Fibroblast of lung (primary cell): ENCODE data around the gene MAL. TPM values are rescaled to one million over a fixed set of nuclear protein-coding genes. Genes with fewer than 3 reads are reported as not detected.

Experiments used
- DNase-seq, 2 donors: peaks; one replicate each; pipeline versions ENCODE4 v3.0.0 to v3.0.0-alpha.2; 2010; ENCODE audit warnings: low read depth in 2 of 2
- H2AFZ ChIP-seq: 2 replicates; pipeline ENCODE4 v1.5.1; 2012; ENCODE audit warnings: low read length, control low read depth, inconsistent platforms
- H3K27ac ChIP-seq: 2 replicates; pipeline ENCODE4 v1.5.1; 2011; ENCODE audit warnings: low read length, control low read depth; ENCODE audit not compliant: insufficient read depth
- H3K27me3 ChIP-seq: 2 replicates; pipeline ENCODE4 v1.5.1; 2011; ENCODE audit warnings: mild to moderate bottlenecking, low read length; ENCODE audit not compliant: control insufficient read depth, insufficient read depth
- H3K36me3 ChIP-seq: 2 replicates; pipeline ENCODE4 v1.5.1; 2011; ENCODE audit warnings: low read length; ENCODE audit not compliant: control insufficient read depth, insufficient read depth
- H3K4me1 ChIP-seq: 2 replicates; pipeline ENCODE4 v1.5.1; 2011; ENCODE audit warnings: low read length; ENCODE audit not compliant: control insufficient read depth, insufficient read depth; ENCODE audit errors: extremely low read depth
- H3K4me2 ChIP-seq: 2 replicates; pipeline ENCODE4 v1.5.1; 2011; ENCODE audit warnings: low read length, control low read depth; ENCODE audit not compliant: insufficient read depth; ENCODE audit errors: extremely low read depth
- H3K4me3 ChIP-seq, 4 experiments: fragments of 200-600 bp in 1 of 4; sonication (generic) in 1 of 4; replicated peaks in 1 of 4; 2 replicates each; pipeline ENCODE4 v1.5.1; 2011 to 2016; ENCODE audit warnings: low read length in 4 of 4, low read depth in 3 of 4, mild to moderate bottlenecking in 3 of 4, control low read depth in 2 of 4, inconsistent platforms in 1 of 4, mixed read lengths in 1 of 4; ENCODE audit not compliant: insufficient read depth in 1 of 4; ENCODE audit errors: control extremely low read depth in 1 of 4
- H3K79me2 ChIP-seq: 2 replicates; pipeline ENCODE4 v1.5.1; 2012; ENCODE audit warnings: mild to moderate bottlenecking, low read length, inconsistent platforms; ENCODE audit not compliant: control insufficient read depth, insufficient read depth
- H3K9ac ChIP-seq: 2 replicates; pipeline ENCODE4 v1.5.1; 2011; ENCODE audit warnings: mild to moderate bottlenecking, low read length, control low read depth; ENCODE audit not compliant: insufficient read depth
- H3K9me3 ChIP-seq: 2 replicates; pipeline ENCODE4 v1.5.1; 2012; ENCODE audit warnings: low read depth, low read length; ENCODE audit not compliant: control insufficient read depth, insufficient read depth
- H4K20me1 ChIP-seq: 2 replicates; pipeline ENCODE4 v1.5.1; 2011; ENCODE audit warnings: low read length; ENCODE audit not compliant: control insufficient read depth, insufficient read depth; ENCODE audit errors: extremely low read depth
- EZH2 ChIP-seq: IDR thresholded peaks from 2 replicates; pipeline ENCODE4 v1.5.1; 2012; ENCODE audit warnings: low read length, control low read depth, mild to moderate bottlenecking; ENCODE audit errors: missing control alignments
- polyA plus RNA-seq, 2 donors: library from polyadenylated mRNA; depleted of rRNA in 1 of 2; stranded (reverse) in 1 of 2; unstranded in 1 of 2; fragments of >200 nt; gene quantifications; 2 replicates each; pipeline ENCODE4 v1.2.1, GENCODE V29; 2011 to 2012; ENCODE audit warnings: missing spikeins in 1 of 2
- total RNA-seq: library from RNA; depleted of rRNA; stranded (reverse); fragments of >200 nt; gene quantifications from 2 replicates; pipeline ENCODE4 v1.2.1, GENCODE V29; 2014
- TF ChIP-seq, protein P1 (sequence below), 2 donors: IDR thresholded peaks in 1 of 2; conservative IDR thresholded peaks in 1 of 2; 1 replicate in 1 of 2; 2 replicates in 1 of 2; pipeline ENCODE4 v1.5.1; 2011 to 2012; ENCODE audit warnings: low read length in 2 of 2, control low read depth in 1 of 2, inconsistent platforms in 1 of 2, low read depth in 1 of 2, mild to moderate bottlenecking in 1 of 2

Gene MAL
- total and polyA plus RNA-seq, 2 donors (not counting 1 experiment from before 2014, with no cell fraction given): not detected

DNA sequence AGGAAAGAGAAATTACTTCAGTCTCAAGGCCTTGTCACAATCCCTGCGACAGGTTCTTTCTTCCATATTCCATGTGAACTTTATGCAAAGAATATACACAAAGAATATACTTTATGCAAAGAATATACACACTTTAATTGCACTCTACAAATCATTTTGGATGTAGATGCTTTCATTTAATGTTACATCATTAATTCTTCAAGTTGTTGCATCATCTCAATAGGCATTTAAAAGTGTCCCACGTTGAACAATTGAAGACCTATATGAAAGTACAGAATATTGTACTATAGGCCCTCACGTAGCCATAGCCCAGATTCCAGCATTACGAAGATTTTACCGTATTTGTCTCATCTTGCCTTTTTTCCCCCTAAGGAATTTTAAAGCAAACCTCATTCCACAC lies 33.1 kb upstream of the MAL start:
- Histone ChIP-seq H3K79me2 (no peaks in the 10 kb centered on the region), H4K20me1 (no peaks in the 10 kb centered on the region), H3K4me1 (no peaks in the 10 kb centered on the region), H3K4me2 (no peak overlapping the region), H2AFZ (no peak overlapping the region), H3K27me3 (peaks cover 3% of the 10 kb centered on the region), H3K9ac (no peak overlapping the region), H3K4me3 (no peak overlapping the region), H3K36me3 (no peaks in the 10 kb centered on the region), H3K9me3 (no peaks in the 10 kb centered on the region), H3K27ac (no peak overlapping the region)
- TF ChIP-seq, protein P1, sequence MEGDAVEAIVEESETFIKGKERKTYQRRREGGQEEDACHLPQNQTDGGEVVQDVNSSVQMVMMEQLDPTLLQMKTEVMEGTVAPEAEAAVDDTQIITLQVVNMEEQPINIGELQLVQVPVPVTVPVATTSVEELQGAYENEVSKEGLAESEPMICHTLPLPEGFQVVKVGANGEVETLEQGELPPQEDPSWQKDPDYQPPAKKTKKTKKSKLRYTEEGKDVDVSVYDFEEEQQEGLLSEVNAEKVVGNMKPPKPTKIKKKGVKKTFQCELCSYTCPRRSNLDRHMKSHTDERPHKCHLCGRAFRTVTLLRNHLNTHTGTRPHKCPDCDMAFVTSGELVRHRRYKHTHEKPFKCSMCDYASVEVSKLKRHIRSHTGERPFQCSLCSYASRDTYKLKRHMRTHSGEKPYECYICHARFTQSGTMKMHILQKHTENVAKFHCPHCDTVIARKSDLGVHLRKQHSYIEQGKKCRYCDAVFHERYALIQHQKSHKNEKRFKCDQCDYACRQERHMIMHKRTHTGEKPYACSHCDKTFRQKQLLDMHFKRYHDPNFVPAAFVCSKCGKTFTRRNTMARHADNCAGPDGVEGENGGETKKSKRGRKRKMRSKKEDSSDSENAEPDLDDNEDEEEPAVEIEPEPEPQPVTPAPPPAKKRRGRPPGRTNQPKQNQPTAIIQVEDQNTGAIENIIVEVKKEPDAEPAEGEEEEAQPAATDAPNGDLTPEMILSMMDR (conservative IDR thresholded peaks at IDR 0.05 in 1 of 2, IDR thresholded peaks at IDR 0.05 in 1 of 2; ENCODE audit: low read depth in 1 of 2, low read length in 2 of 2): no peak
- no peak for TF ChIP-seq EZH2
- no peak for DNase-seq

DNA sequence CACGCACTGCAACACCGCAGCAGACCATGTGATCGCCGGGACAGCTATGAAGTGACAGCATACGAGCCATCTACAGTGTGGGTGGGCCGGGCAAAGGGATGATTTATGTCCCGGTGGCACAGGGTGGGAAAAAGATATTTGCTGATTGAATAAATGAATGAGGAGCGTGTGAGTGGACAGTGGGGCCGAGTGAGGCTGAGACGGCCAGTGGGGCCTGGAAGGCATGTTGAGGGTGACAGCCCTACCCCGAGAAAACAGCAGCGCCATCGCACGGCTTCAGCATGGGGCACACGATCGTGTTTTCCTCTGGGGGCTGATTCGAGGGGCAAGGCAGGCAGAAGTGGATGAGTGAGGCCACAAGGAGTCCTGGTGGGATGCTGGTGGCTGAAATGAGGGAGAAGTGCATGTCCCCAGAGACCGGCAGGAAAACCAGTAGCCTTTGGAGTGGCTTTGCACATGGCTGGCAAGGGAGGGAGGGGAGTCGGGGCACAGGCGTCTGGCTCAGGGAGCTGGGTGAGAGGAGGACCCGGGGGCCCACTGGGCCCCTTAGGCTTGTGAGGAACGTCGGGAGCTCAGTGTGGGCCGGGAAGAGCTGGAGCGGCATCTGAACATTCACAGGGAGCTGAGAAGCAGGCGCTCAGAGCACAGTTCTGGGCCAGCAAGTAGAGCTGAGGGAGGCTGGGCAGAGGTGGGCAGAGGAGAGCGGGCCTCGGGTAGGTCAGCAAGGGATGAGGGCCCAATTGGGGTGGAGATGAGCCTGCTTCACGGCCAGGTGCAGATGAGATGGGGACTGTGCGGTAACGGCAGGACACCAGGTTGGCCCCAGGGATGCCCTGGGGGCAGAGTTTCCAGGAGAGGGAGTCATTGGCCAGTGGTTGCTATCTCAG lies 32.1 kb upstream of the MAL start:
- Histone ChIP-seq H3K79me2 (no peaks in the 10 kb centered on the region), H3K4me2 (no peak overlapping the region), H3K4me3 (no peak overlapping the region), H3K4me1 (no peaks in the 10 kb centered on the region), H3K9me3 (no peaks in the 10 kb centered on the region), H2AFZ (no peak overlapping the region), H3K27me3 (peaks cover 3% of the 10 kb centered on the region), H3K27ac (no peak overlapping the region), H3K9ac (no peak overlapping the region), H4K20me1 (no peaks in the 10 kb centered on the region), H3K36me3 (no peaks in the 10 kb centered on the region)
- DNase-seq: no peak
- no peak for TF ChIP-seq EZH2

DNA sequence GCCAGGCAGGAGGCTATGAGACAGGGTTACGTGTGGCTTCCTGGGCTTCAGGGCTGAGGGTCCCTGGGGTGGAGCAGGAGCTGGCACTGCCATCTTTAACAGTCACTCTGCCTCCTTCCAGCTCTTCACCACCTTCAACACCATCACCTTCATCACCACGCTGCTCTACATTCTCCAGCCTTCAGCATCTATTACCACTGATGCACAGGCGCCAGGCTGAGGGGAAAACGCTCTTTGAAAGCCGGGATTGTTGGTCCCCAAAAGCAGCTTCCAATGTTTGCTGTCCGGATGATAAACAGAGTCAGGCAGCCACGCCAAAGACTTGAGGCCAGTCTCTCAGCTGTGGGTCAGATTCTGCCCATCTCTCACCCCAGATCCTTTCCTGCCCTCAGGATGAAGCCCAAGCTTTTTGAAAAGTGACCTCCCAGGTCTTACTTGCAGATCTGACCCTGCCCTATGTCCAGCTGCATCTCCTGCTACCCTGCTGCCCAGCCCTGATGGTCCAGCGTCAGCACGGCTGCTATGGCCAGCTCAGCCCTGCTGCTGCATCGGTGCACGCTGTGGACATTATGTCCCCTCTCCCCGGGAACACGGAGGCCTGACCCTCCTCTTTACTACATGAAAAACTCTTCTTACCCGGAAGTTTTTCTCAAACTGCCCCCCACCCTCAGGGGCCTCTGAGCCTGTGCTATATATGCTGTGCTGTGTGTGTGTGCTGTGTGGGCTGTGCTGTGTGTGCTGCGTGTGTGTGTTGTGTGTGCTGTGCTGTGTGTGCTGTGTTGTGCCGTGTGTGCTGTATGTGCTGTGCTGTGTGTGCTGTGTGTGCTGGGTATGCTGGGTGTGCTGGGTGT lies 31.2 kb upstream of the MAL start:
- Histone ChIP-seq H3K27me3 (peaks cover 3% of the 10 kb centered on the region), H3K4me2 (no peak overlapping the region), H2AFZ (no peak overlapping the region), H3K9ac (no peak overlapping the region), H3K4me3 (no peak overlapping the region), H3K79me2 (no peaks in the 10 kb centered on the region), H3K27ac (no peak overlapping the region), H3K9me3 (no peaks in the 10 kb centered on the region), H3K4me1 (no peaks in the 10 kb centered on the region), H4K20me1 (no peaks in the 10 kb centered on the region), H3K36me3 (no peaks in the 10 kb centered on the region)
- no peak for DNase-seq
- TF ChIP-seq, protein P1 (conservative IDR thresholded peaks at IDR 0.05 in 1 of 2, IDR thresholded peaks at IDR 0.05 in 1 of 2; ENCODE audit: low read depth in 1 of 2, low read length in 2 of 2): no peak
- TF ChIP-seq EZH2: no peak
